ENCODE data around the gene CPB2.

Gene CPB2

DNA sequence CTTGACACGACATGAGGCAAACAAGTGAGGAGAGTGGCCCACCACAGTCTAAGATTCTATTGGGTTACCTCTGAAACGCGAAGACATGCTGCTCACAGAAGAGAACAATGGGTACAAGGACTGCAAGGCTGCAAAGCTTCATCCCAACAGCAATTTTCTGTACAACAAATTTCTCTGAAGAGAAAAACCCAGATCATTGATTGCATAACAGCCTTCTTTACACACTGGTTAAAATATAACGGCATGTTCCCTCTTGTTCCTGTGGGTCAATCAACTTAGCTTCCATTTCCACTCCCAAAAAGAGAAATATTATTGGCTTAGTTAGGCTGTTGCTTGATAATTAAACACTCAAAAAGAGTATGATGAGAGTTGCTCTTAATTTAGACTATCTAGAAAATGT lies at the start of gene CPB2:
TSS of gene CPB2 (minus strand) at position 166 of the 400 bp plus-strand sequence. CDS start at position 142, 24 bp downstream.
- DNase-seq, result no peak

DNA sequence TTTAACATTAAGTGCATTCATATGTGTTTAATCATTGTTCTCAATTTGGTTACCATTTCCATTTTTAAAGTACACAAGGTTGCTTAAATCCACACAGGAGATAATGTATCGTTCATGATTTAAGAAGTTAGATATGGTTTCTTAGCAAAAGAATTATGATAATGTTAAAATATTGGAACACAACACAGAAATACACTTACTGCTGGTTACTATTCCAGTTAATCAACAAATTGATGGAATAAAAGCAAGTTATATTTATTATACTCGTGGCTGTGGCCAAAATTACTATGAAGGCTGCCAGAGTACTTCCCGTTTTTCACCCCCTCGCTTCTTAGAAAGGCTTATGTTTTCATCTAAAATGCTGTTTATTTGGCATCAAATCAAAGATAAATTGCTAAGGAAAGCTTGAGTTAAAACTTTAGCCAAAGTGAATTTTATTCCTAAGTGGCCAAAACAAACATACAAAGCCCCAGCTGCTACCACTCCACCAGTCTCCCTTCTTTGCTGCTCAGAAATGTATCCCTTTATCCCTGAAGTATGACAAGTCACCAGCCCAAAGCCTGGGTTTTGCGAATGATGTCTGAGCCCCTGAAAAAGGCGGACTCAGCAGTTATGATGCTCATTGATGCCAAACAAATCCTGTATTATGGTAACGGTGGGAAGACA lies 49.4 kb upstream of the CPB2 start:
- DNase-seq, result no peak

- no peak for DNase-seq
These were observed 47.9 kb upstream of the CPB2 start for GRCh38 chr13:46152627-46153328.

- DNase-seq, result no peak
These were observed 45.4 kb upstream of the CPB2 start for GRCh38 chr13:46150134-46150693.

DNA sequence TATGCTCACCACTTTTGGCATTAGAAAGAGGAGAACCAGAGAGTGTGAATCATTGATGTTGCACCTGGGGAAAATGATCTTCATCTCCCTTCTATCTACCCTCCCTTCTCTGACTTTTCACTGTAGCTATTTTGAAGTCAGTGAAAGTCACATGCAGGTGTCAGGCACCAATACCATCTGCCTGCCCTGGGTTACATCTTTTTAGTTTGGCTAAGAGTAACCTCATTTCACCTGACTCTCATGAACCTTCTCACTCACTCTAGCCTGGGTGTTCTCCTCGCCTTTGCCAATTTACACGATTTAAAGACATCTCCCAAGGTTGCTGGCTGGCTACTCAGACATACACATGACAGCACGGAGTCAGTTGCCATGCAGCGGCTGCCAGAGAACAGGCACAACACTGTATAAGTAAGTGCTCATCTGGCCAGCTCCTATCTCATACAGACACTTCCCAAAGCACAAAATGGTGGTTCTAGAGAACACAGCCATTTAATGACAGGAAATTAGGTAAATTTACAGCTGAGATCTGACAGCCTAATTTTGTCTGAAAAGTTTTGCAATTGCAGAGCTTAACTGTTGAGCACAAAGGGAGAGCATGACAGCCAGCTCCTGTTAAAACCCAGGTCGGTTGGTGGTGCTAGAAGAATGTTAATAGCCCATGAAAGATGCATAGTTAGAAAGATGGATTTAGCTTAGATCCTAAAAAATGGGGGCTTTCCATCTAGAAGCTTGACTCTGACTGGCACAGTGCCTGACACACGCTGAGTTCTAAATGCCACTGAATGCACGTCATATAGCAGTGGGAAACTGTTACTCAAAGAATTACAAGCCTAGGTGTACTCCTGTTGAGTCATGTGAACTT lies 44.7 kb upstream of the CPB2 start:
- no peak for DNase-seq

- no peak for DNase-seq
These were observed 42.1 kb upstream of the CPB2 start for GRCh38 chr13:46146898-46147297.

GRCh38 chr13:46145950-46146349 lies 41.1 kb upstream of the CPB2 start:
- DNase-seq, result no peak

- DNase-seq, result no peak
These were observed 40.3 kb upstream of the CPB2 start for GRCh38 chr13:46145135-46145534.

DNA sequence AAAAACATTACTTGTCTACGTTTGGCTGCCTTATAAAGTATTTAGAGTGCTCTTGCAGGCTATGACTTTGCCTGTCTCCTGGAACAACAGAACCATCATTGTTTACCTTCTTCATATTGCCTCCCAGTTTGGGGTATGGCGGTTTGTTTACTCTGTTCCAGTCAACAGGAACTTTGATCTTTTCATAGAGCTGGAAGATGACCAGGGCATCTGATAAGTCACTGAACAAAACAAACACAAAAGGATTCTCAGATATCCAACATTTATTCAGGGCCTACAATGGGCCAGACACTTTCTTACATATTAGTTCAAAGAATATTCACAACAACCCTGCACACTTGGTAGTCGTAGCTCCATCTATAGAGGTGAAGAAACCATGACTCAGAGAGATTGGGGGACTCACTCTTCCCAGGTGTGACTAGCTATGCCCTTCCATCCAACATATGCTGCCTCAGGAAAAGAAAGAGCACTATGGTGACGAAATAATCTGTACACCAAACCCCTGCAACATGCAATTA lies 38.4 kb upstream of the CPB2 start:
- DNase-seq, result no peak

GRCh38 chr13:46142776-46143175 lies 37.9 kb upstream of the CPB2 start:
- DNase-seq, result no peak

DNA sequence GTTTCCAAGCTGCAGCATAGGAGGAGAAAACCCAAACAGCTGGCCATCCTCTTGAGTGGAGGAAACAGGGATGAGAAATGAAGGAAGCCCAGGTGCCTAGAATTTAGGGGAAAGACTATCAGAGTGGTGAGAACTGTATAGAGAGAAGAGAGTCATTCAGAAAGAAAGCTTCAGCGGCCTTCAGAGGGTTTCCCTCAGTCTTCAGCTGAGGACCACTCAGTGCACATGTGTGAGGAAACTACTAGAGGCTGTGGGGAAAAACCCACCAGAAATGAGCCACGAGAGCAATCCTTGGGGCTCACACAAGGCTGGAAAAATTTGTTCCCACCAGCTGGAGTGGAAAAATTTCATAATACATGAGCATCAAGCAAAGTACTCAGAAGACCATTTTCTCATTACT lies 35.2 kb upstream of the CPB2 start:
- DNase-seq, result no peak

- DNase-seq, result no peak
These were observed 32.9 kb upstream of the CPB2 start for GRCh38 chr13:46137627-46138317.

DNA sequence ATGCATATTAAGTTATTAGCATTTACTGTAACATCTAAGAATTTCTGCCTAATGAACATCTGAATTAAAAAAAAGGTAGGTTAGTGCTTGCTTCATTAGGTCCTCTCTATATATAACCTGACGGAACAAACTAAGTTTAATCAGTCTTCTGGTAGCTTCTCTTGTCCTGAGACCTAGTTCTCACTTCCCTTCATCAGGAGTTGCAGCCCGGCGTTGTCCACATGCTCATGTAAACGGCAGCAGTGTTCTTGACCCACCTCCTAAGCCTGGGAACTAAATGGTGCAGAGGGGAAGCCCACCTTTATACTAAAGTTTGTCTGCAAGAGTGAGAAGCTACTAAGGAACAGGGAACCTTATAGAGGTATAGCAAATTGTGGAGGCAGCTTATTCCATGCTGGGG lies 31.9 kb upstream of the CPB2 start:
- DNase-seq, result no peak

- peak; percentile 89 for DNase-seq
These were observed 30.2 kb upstream of the CPB2 start for GRCh38 chr13:46134961-46135522.

- no peak for DNase-seq
These were observed 29.7 kb upstream of the CPB2 start for GRCh38 chr13:46134494-46134893.

DNA sequence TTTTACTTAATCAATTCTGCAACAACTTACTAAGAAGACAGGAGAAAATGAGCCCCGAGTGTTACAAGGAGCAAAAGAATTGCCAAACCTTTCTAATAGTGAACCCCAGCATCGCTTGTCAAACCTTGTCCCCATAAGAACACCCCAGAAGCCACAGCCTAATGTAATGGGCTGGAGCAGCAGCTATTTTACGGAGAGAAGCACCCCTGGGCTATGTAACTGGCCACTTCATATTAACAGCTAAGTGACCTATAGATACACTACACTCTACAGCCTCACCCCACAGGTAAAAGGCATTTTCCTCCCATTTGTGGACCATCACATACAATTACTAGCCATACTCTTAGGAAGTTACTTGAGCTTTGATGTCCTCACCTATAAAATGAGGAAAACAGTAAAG lies 27.3 kb upstream of the CPB2 start:
- no peak for DNase-seq

- DNase-seq, result no peak
These were observed 26.9 kb upstream of the CPB2 start for GRCh38 chr13:46131705-46132104.

DNA sequence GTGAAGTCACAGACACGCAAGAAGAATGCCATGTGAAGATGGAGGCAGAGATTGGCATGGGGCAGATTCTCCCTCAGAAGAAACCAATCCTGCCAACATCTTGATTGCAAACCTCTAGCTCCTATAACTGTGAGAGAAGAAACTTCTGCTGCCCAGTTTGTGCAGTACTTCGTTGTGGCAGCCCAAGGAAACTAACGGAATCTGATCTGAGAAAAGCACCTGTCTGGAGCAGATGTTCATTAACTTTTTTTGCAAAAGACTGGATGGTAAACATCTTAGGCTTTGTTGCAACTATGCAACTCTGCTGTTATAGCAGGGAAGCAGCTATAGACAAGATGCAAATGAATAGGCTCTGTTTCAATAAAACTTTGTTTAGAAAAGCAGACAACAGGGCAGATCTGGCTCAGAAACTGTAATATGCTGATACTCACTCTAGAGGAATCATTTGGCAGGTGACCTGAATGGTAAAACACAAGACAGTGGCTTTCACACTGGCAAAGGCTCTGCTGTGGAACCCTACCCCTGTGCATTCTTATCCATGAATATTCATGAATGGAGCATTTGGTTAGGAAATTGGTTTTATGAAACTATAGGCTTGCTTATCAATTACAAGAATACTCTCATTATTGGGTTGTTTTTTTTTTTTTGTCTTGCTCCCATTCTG lies 25.3 kb upstream of the CPB2 start:
- DNase-seq, result no peak

DNA sequence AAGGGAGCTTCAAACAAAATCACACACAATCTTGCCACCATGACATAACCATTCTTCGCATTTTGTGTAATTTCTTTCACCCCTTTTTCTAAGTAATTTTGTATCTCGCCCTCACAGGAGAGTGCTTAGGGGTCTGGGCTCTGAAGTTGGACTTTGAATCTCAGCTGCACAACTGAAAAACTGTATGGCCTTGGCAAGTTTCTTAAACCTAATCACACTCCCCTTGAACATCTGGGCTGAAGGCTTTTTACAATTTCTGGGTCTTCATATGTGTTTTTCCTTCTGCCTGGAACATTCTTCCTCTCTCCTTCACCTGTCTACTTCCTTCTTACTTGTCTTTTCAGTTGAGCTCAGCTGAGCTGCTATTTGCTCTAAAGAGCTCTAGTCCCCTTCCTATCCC lies 24.3 kb upstream of the CPB2 start:
- no peak for DNase-seq

DNA sequence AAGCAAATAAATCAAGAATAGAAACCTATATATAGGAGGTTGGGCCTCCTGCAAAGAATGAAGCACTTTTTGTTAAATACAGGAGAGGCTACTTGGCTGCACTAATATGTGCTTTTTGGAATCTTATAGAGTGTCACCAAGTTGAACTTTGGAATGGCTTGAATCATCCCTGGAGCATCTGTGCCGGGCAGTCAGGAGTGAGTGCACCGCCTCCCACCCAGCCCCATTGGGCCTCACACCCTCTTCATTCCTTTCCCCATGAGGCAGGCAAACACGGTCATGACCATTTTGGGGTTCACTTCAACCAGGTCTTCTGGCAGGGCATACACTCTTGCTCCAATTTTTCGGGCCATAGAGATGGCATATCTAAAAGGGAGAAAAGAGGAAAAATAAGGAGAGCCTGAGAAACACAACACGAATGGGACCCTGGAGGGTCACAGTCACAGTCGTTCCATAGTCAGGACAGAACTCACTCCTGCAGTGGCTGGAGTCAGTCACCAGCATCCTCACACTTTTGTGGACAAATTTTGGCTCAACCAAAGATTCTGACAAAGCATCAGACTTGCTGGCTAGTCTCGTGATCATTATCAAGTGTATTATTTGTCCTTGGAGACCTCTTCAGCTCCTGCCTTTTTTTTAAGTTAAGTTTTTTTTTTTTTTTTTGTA lies 22.7 kb upstream of the CPB2 start:
- DNase-seq, result no peak

Data from islet precursor cell (in vitro differentiated cells).